Measurements from ENCODE around the gene PCSK6.

GRCh38 chr15:101482526-101483371, 6.8 kb downstream of the PCSK6 start:
- no peak for TF ChIP-seq POLR2A (IDR thresholded peaks at IDR 0.05; ENCODE audit: low read length)
- TF ChIP-seq GATA1 (IDR thresholded peaks at IDR 0.05; ENCODE audit: low read depth, low read length): no peak

Data from erythroblast (primary cell).